HepG2 (cell line): ENCODE results near the gene SERPINE3. TPM values are rescaled to one million over a fixed set of nuclear protein-coding genes. Genes with fewer than 3 reads are reported as not detected.

Experiments
- ATAC-seq: fragments of 200-7000 bp; cut with Tn5 transposase; 3 replicates; pipeline ENCODE4 v1.9.1; 2020; ENCODE audit warnings: mild to moderate bottlenecking, moderate library complexity
- BruUV-seq: library from RNA; stranded (reverse); fragments of 400-500 nt; replicated peaks from 2 replicates; lab custom pipeline; 2021; lab: Mats Ljungman, UMichigan
- CTCF ChIA-PET: fragments of 300-600 bp; formaldehyde crosslinking; extraction: SDS; loops from one replicate; lab custom pipeline; 2021; ENCODE audit warnings: low total read pairs, inconsistent platforms, low intra/inter-chr PET ratio; lab: Yijun Ruan, JAX
- POLR2A ChIA-PET: fragments of 350-600 bp; sonication (Branson Sonifier 250); formaldehyde crosslinking; loops from one replicate; lab custom pipeline; 2020; ENCODE audit warnings: antibody characterized with exemption, inconsistent platforms; lab: Yijun Ruan, JAX
- DNase-seq: peaks from one replicate; pipeline ENCODE4 v3.0.0-alpha.2; 2015; ENCODE audit warnings: low spot score
- FAIRE-seq: peaks from 3 replicates; lab custom pipeline; 2011; peaks lifted over from hg19 to GRCh38; lab: Jason Lieb, UNC
- H2AFZ ChIP-seq: one replicate; pipeline ENCODE4 v1.6.1; 2011; ENCODE audit warnings: low read length, inconsistent platforms
- H3K27ac ChIP-seq: fragments of 300-600 bp; 3 replicates; pipeline ENCODE4 v1.8.0; 2011; ENCODE audit warnings: mixed run types, mild to moderate bottlenecking, mixed read lengths, low read length, inconsistent platforms; ENCODE audit not compliant: insufficient read depth; ENCODE audit errors: extremely low read length
- H3K27me3 ChIP-seq, 2 experiments: fragments of 200-600 bp in 1 of 2; 2 replicates in 1 of 2; 3 replicates in 1 of 2; pipeline versions ENCODE4 v1.6.0 to v1.8.0; 2011; ENCODE audit warnings: low read length in 2 of 2, mild to moderate bottlenecking in 2 of 2, moderate library complexity in 2 of 2, inconsistent platforms in 1 of 2; ENCODE audit not compliant: insufficient read depth in 2 of 2, control insufficient read depth in 1 of 2
- H3K36me3 ChIP-seq, 2 experiments: fragments of 200-600 bp in 1 of 2; replicated peaks in 1 of 2; 2 replicates in 1 of 2; 3 replicates in 1 of 2; pipeline versions ENCODE4 v1.5.1 to v1.8.0; 2011; ENCODE audit warnings: low read length in 2 of 2, inconsistent platforms in 1 of 2; ENCODE audit not compliant: insufficient read depth in 2 of 2, control insufficient read depth in 1 of 2
- H3K4me1 ChIP-seq: 2 replicates; pipeline ENCODE4 v1.5.1; 2012; ENCODE audit warnings: low read length, inconsistent platforms; ENCODE audit not compliant: insufficient read depth
- H3K4me2 ChIP-seq: 2 replicates; pipeline ENCODE4 v1.6.0; 2011; ENCODE audit warnings: low read depth, low read length, inconsistent platforms
- H3K4me3 ChIP-seq, 3 experiments: fragments of 200-600 bp in 1 of 3; sonication (generic), shearing (Covaris generic) in 1 of 3; replicated peaks in 1 of 3; 2 replicates each; pipeline ENCODE4 v1.5.1; 2011 to 2016; ENCODE audit warnings: low read length in 3 of 3, inconsistent platforms in 2 of 3, low read depth in 2 of 3, mild to moderate bottlenecking in 2 of 3, control low read depth in 1 of 3, mixed read lengths in 1 of 3; ENCODE audit not compliant: insufficient read depth in 1 of 3
- H3K79me2 ChIP-seq: one replicate; pipeline ENCODE4 v1.6.1; 2011; ENCODE audit warnings: low read length, inconsistent platforms; ENCODE audit not compliant: insufficient read depth
- H3K9ac ChIP-seq: 2 replicates; pipeline ENCODE4 v1.6.0; 2011; ENCODE audit warnings: mild to moderate bottlenecking, low read depth, low read length, inconsistent platforms; ENCODE audit not compliant: insufficient read depth
- H3K9me3 ChIP-seq: 2 replicates; pipeline ENCODE4 v1.5.1; 2012; ENCODE audit warnings: mild to moderate bottlenecking, low read length
- H4K20me1 ChIP-seq: 2 replicates; pipeline ENCODE4 v1.6.0; 2011; ENCODE audit warnings: inconsistent platforms, mild to moderate bottlenecking, low read length, moderate library complexity; ENCODE audit not compliant: insufficient read depth
- AGO1 ChIP-seq: fragments of 200-400 bp; formaldehyde crosslinking; IDR thresholded peaks from 2 replicates; pipeline ENCODE4 v1.6.1; 2017; ENCODE audit warnings: mild to moderate bottlenecking, low read depth, low read length, moderate library complexity; ENCODE audit not compliant: poor library complexity, severe bottlenecking
- DBP ChIP-seq: sonication (generic); formaldehyde crosslinking; IDR thresholded peaks from 2 replicates; pipeline ENCODE4 v1.4.0; 2020; ENCODE audit warnings: missing genetic modification reagents; ENCODE audit errors: not compliant biosample characterization
- GATAD1 ChIP-seq: IDR thresholded peaks from 2 replicates; pipeline ENCODE4 v1.6.1; 2016; ENCODE audit warnings: missing genetic modification reagents, missing compliant biosample characterization
- GMEB1 ChIP-seq: sonication (generic); formaldehyde crosslinking; IDR thresholded peaks from 2 replicates; pipeline ENCODE4 v1.5.1; 2020; ENCODE audit warnings: missing genetic modification reagents, mild to moderate bottlenecking, borderline replicate concordance
- GRHL1 ChIP-seq: sonication (generic); formaldehyde crosslinking; conservative IDR thresholded peaks from 2 replicates; pipeline ENCODE4 v1.8.0; 2022; ENCODE audit warnings: missing genetic modification reagents
- HMG20B ChIP-seq: conservative IDR thresholded peaks from 2 replicates; pipeline ENCODE4 v1.6.1; 2016; ENCODE audit warnings: missing genetic modification reagents, missing compliant biosample characterization
- LRRFIP1 ChIP-seq: sonication (generic); formaldehyde crosslinking; conservative IDR thresholded peaks from 2 replicates; pipeline ENCODE4 v1.4.0; 2020; ENCODE audit warnings: missing genetic modification reagents
- NAIF1 ChIP-seq: sonication (generic); formaldehyde crosslinking; IDR thresholded peaks from 2 replicates; pipeline ENCODE4 v1.5.0; 2020; ENCODE audit warnings: mild to moderate bottlenecking, missing genetic modification reagents, borderline replicate concordance
- PHB2 ChIP-seq: fragments of 450-650 bp; IDR thresholded peaks from 2 replicates; pipeline ENCODE4 v1.6.1; 2018; ENCODE audit not compliant: partially characterized antibody
- ZNF264 ChIP-seq: sonication (generic); formaldehyde crosslinking; IDR thresholded peaks from 2 replicates; pipeline ENCODE4 v1.4.0; 2020; ENCODE audit warnings: missing genetic modification reagents
- ZNF292 ChIP-seq: sonication (generic); formaldehyde crosslinking; IDR thresholded peaks from 2 replicates; pipeline ENCODE4 v1.8.1; 2022; ENCODE audit warnings: mild to moderate bottlenecking, low read depth, missing genetic modification reagents, borderline replicate concordance
- ZNF34 ChIP-seq: sonication (generic); formaldehyde crosslinking; IDR thresholded peaks from 2 replicates; pipeline ENCODE4 v1.4.0; 2020; ENCODE audit warnings: mild to moderate bottlenecking, missing genetic modification reagents, borderline replicate concordance
- ZNF468 ChIP-seq: sonication (generic); formaldehyde crosslinking; IDR thresholded peaks from 2 replicates; pipeline ENCODE4 v1.8.0; 2022; ENCODE audit warnings: mild to moderate bottlenecking, moderate library complexity, missing genetic modification reagents
- WGBS: methylation state at CpG from one replicate; pipeline ENCODE4 v1.1.6; 2017; ENCODE audit warnings: low lambda C conversion rate; 5-methylcytosine and 5-hydroxymethylcytosine counted together
- in situ Hi-C: cut with HindIII; loops from 2 replicates; pipeline ENCODE4 v1.10.0; 2017; ENCODE audit warnings: low pct_unique_long_range_greater_than_20kb; ENCODE audit not compliant: extremely low pct_ligation_motif_present
- intact Hi-C: fragments of 100-400 bp; cut with micrococcal nuclease; formaldehyde crosslinking; loops from one replicate; pipeline ENCODE4 v1.10.0; 2022; ENCODE audit not compliant: unreplicated experiment
- polyA plus RNA-seq, 8 experiments: library from polyadenylated mRNA; depleted of rRNA in 3 of 8; stranded (reverse) in 7 of 8; unstranded in 1 of 8; fragments of >200 nt; fragmentation: Illumina TruSeq in 4 of 8; extraction: Trizol in 4 of 8; gene quantifications; 2 replicates each; pipeline versions ENCODE4 v1.2.1 to v1.2.3, GENCODE V29; 2011 to 2016; ENCODE audit warnings: low read depth in 4 of 8, missing spikeins in 1 of 8, mixed read lengths in 1 of 8; ENCODE audit not compliant: insufficient read depth in 1 of 8
- total RNA-seq, 5 experiments: library from RNA; depleted of rRNA; stranded (reverse); fragments of >200 nt; fragmentation: Illumina TruSeq; extraction: Trizol; gene quantifications; 2 replicates each; pipeline ENCODE4 v1.2.3, GENCODE V29; 2016; ENCODE audit warnings: low read depth in 1 of 5

Gene SERPINE3
- total and polyA plus RNA-seq, 2 of the 13 experiments (the other 11 are each of a cell fraction or from before 2014, with no cell fraction given) = not detected

GRCh38 chr13:51405176-51405575, 65.7 kb downstream of the SERPINE3 start (continued):
- no peak for TF ChIP-seq LRRFIP1 (CRISPR knock-in tag)
- TF ChIP-seq PHB2 = no peak
- no peak for TF ChIP-seq ZNF264 (CRISPR knock-in tag)
- TF ChIP-seq ZNF292 (CRISPR knock-in tag) = no peak
- TF ChIP-seq ZNF468 (CRISPR knock-in tag) = no peak
- TF ChIP-seq GATAD1 = no peak
- TF ChIP-seq, all 625 proteins: peak for 0

GRCh38 chr13:51412431-51412830, 72.9 kb downstream of the SERPINE3 start:
- ChIA-PET CTCF (no interaction called here), POLR2A (no interaction called here)
- Histone ChIP-seq H3K27ac (no peak overlapping the region), H2AFZ (no peak overlapping the region), H3K9me3 (no peaks in the 10 kb centered on the region), H3K4me1 (peaks cover 18% of the 10 kb centered on the region), H3K9ac (no peak overlapping the region), H3K79me2 (peaks cover 88% of the 10 kb centered on the region), H4K20me1 (peaks cover 34% of the 10 kb centered on the region), H3K36me3 (peaks cover 0 to 9% of the 10 kb centered on the region in 2 experiments; a peak in 4 of 5 replicates), H3K4me2 (no peak overlapping the region), H3K27me3 (no peaks in the 10 kb centered on the region), H3K4me3 (no peak overlapping the region)
- no peak for DNase-seq
- BruUV-seq = no TSS peak
- no peak for ATAC-seq
- in situ Hi-C loops = no loop called here
- intact Hi-C loops = no loop called here
- FAIRE-seq = no peak
- WGBS = 96% methylated on average over 3 of the region's 3 CpGs
- TF ChIP-seq DBP (CRISPR knock-in tag) (no peak), GMEB1 (CRISPR knock-in tag) (no peak), GRHL1 (no peak), NAIF1 (no peak), HMG20B (CRISPR knock-in tag) (no peak), ZNF34 (CRISPR knock-in tag) (no peak), AGO1 (no peak)
